SH-SY5Y (cell line): ENCODE measurements around the gene PYGO1.

Source experiments
- GATA2 ChIP-seq: IDR thresholded peaks from 2 replicates; pipeline ENCODE4 v1.6.1; 2011; ENCODE audit warnings: mild to moderate bottlenecking, low read depth, low read length
- GATA3 ChIP-seq: IDR thresholded peaks from 2 replicates; pipeline ENCODE4 v1.6.1; 2011; ENCODE audit warnings: low read depth, mild to moderate bottlenecking, low read length, moderate library complexity

Gene PYGO1

DNA sequence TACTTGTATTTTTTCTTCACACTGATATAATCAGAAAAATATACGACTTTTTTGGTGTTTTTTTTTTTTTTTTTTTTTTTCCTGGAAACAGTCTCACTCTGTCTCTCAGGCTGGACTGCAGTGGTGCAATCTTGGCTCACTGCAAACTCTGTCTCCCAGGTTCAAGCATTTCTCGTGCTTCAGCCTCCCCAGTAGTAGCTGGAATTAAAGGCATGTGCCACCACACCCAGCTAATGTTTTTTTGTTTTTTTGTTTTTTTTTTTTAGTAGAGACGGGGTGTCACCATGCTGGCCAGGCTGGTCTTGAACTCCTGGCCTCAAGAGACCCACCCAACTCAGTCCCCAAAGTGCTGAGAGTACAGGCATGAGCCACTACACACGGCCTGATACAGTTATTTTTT is 59.3 kb downstream of the PYGO1 start:
- TF ChIP-seq GATA3 (no peak), GATA2 (no peak)

DNA sequence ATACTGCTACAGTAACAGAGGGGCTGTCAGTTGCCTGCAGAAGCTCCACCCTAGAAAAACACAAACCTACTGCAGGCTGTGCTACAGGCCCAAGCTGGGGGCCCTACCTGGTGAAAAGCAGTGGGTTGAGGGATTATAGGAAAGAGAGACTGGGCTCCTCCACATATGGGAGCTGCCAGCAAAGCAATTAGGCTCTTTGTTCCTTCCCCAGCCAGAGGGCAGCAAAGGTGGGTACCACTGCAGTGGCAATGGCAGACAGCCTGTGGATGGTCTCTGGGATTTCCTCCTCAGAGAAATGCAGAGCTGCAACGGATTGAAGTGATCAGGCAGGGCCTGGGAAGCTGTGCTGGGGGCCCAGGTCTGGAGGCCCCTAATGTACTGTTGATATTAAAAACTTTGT is 61.0 kb downstream of the PYGO1 start:
- TF ChIP-seq GATA2 (no peak), GATA3 (no peak)

DNA sequence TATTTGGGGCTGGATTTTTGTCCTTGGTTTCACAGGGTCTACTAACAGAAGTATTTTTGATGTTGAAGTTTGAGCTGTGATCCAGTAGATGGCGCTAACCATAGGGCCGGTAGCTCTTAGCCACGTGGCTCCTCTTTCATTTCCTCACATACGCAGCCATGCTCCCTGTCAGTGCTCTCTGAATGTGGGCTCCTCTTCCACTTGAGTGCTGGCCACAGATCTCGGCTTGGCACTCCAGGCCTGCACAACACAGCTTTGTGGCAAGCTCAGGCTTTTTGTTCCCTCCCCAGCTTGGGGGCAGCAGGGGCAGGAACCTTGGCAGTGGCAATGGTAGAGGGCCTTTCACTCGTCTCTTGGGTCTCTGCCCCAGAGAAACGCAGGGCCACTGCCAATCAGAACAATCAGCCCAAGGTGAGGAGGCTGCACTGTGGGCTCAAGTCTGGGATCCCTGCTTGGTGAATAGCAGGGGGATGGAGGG is 61.5 kb downstream of the PYGO1 start:
- no peak for TF ChIP-seq GATA2
- TF ChIP-seq GATA3, result no peak

DNA sequence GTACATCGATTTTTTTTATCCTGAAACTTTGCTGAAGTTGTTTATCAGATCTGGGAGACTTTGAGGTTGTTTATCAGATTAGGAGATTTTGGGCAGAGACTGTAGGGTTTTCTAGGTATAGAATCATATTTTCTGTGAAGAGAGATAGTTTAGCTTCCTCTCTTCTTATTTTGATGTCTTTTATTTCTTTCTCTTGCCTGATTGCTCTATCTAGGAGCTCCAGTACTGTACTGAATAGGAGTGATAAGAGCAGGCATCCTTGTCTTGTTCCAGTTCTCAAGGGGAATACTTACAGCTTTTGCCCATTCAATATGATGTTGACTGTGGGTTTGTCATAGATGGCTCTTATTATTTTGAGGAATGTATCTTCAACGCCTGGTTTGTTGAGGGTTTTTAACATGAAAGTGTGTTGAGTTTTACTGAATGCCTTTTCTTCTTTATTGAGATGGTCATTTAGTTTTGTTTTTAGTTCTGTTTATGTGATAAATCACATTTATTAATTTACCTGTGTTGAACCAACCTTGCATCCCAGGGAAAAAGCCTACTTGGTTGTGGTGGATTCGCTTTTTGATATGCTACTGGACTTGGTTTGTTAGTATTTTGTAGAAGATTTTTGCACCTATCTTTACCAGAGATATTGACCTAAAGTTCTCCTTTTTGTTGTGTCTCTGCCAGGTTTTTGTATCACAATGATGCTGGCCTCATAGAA is 65.2 kb downstream of the PYGO1 start:
- TF ChIP-seq GATA2 (no peak), GATA3 (no peak)

DNA sequence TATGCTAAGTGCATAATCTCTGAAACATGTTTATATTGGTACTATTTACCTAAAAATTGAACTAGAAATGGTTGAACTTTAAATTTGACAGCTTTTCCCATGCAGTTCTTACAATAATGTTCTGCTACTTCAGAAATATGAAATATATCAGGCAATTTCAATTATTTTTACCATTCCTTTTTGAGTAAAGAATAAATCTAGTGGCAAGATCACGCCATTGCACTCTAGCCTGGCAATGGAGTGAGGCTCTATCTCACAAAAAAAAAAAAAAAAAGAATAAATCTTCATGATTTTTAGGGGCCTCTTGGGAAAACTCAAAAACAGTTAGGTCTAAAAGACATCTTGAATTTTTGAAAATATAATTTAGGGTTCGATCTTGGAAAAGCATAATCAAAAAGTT is 69.5 kb downstream of the PYGO1 start:
- TF ChIP-seq GATA2, result no peak
- no peak for TF ChIP-seq GATA3

DNA sequence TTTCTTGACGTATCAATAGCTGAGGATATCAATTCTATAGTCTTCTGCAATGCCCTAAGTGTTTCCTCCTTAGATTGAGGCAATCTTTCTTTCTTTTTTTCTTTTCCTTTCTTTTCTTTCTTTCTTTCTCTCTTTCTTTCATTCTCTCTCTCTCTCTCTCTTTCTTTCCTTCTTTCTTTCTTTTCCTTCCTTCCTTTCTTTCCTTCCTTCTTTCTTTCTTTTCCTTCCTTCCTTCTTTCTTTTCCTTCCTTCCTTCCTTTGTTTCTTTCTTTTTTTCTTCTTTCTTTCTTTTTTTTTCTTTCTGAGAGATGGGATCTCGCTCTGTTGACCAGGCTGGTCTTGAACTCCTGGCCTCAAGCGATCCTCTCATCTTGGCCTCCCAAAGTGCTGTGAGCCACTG is 70.1 kb downstream of the PYGO1 start:
- TF ChIP-seq GATA3 (no peak), GATA2 (no peak)

DNA sequence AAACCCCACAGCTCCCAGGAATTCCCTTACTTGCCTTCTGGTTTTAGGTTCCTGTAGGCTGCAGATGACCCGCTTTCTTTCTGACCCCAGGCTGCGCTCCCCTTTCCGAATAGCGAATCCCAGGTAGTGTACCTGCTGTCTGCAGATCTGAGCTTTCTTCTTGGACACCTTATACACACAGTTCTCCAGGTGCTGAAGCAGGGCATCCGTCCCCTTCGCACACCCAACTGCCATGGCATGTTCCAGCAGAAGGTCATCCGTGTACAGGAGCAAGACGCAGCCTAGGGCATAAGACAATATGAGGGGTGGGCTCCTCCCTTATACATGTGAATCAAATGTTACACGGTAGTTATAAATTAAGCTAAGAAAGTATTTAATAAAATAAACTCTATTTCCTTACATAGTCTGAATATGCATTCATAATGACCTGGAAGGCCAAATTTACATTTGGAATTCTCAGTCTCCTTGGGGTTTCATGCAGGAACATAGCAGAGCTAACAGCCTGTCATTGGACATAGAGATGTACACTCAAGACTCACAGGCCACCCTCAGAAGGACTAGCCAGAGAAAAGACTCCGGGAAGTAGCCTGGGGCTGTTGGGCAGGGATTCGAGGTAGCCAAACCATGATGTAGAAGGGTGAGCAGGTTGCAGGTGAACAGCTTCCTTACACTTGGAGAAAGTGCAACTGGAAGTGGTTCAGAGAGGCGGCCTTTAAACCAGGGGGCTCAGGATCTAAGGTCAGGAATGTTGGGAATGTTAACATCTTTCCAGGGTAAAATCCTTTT is 72.0 kb downstream of the PYGO1 start:
- TF ChIP-seq GATA3, result no peak
- no peak for TF ChIP-seq GATA2

DNA sequence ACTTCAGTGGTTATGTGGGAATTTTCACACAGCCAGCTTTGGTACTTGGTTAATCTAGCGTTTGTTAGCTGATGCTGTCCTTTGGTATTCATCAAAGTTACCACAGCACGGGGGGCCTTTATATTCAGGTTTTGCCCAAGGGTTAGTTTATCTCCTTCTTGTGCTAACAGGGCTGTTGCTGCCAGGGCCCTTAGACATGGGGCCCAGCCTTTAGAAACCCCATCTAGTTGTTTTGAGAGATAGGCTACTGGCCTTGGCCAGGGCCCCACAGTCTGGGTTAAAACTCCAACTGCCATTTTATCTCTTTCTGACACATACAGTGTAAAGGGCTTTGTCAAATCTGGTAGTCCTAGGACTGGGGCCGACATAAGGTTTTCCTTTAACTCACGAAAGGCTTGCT is 72.7 kb downstream of the PYGO1 start:
- TF ChIP-seq GATA3, result no peak

DNA sequence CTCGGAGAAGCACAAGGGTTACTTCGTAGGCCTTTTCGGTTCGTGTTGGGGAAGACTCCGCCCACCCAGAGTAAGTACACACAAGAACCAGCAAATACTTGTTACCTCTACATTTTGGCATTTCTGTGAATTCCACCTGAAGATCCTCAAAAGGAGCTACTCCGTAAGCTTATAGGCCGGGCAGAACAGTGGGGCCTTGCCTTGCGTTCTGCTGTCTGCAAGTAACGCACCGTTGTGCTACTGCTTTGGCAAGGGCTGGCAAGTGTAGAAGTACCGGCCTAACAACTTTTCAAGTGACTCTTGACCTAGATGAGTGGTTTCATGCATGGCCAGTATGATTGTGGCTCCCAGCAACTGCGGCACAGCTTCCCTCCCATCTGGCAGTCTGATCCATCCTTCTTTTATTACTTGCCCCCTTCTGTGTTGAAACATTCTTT is 73.7 kb downstream of the PYGO1 start:
- TF ChIP-seq GATA3, result no peak
- TF ChIP-seq GATA2, result no peak

DNA sequence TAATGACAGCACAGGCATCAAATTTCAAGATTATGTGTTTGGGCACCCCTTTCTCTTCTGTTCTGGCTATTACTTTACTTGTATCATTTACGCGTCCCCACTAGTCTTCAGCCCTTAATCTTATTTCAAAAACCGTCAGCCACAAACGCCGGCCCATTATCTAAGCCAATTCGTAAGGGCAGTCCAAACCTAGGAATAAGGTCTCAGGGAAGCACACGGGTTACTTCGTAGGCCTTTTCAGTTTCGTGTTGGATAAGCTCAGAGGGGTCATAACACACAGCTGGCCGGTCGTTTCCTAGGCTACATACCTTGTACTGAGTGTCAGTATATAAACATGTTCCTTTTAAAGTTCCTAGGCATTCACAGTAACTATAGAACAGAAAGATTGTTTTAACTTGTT is 75.0 kb downstream of the PYGO1 start:
- no peak for TF ChIP-seq GATA2
- no peak for TF ChIP-seq GATA3

DNA sequence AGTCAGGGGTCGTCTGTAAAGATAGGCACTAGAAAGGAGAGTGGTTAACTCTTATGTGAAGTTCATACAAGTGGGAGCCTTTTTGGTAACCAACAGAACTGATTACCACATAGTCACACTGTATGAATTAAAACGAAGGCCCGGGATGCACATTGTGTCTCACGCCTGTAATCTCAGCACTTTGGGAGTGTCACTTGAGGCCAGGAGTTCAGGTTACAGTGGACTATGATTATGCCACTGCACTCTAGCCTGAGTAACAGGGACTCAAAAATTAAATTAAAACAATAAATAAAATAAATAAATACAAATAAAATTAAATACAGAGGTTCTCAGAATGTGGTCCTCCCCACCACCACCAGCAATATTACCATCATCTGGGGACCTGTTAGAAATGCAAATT is 80.6 kb downstream of the PYGO1 start:
- TF ChIP-seq GATA2, result no peak
- TF ChIP-seq GATA3, result no peak

DNA sequence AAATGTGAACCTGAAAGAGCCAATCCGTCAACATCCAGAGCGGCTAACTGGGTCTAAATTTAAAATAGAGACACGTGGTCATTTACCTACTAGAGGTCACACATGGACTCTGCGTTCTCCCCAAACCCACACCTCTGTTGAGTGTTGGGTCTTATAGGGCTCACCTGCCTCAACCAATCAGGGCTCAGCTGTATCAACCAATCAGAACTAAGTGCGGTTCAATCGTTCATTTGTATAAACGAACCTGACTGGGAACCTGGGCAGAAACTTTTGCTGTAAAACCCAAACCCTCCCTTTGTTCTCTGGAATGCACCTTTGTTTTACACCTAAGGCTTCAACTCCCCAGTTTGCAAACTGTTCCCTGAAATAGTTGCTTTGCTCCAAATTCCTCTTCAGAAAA is 89.0 kb downstream of the PYGO1 start:
- no peak for TF ChIP-seq GATA3

DNA sequence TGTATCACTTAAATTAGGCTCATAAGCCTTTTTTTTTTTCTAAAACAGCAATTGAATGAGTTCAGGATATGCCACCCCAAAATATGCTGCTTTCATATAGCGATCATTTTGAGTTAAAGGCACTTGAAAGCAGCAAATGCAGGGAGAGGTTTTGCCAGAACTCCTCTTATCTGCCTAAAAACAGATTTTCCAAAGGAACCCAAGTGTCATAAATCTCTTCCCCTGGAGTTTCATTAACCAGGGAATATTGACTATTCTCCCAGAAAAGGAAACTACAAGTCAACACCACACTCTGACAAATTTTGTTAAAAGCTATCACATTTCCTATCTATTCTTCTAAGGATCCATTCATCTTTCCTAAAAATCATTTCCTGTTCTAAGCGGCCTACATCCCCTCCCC is 91.4 kb downstream of the PYGO1 start:
- no peak for TF ChIP-seq GATA3

DNA sequence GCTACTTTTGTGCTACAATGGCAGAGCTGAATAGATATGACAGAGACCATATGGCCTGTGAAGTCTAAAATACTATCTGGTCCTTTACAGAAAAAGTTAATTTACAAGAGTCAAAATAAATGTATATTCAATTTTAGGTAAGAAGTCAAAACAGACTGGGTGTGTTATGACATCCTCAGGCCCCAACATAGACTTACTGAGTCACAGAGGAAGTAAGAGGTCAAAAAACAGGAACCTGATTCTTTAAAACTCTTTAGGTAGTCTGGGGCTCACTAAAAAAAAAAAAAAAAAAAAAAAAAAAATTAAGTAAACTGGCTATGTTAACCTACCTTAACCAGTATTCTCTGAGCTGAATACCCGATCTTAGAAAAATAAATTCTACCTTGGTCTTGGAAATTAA is 93.2 kb downstream of the PYGO1 start:
- TF ChIP-seq GATA2 (no peak), GATA3 (no peak)
